HepG2 (cell line): ENCODE results near the gene ZNF341. TPM values are rescaled to one million over a fixed set of nuclear protein-coding genes. Genes with fewer than 3 reads are reported as not detected.
A peak's percentile ranks its signal among the peaks of the same experiment; 100 is the strongest.

ENCODE experiments used
- ARHGAP35 ChIP-seq: sonication (generic); formaldehyde crosslinking; IDR thresholded peaks from 2 replicates; pipeline ENCODE4 v1.9.0; 2022; ENCODE audit warnings: mild to moderate bottlenecking, inconsistent platforms, moderate library complexity, missing genetic modification reagents, borderline replicate concordance
- DNMT1 ChIP-seq: sonication (generic); formaldehyde crosslinking; IDR thresholded peaks from 2 replicates; pipeline ENCODE4 v1.5.1; 2020; ENCODE audit warnings: mild to moderate bottlenecking, missing genetic modification reagents
- HDAC1 ChIP-seq: sonication (generic); formaldehyde crosslinking; IDR thresholded peaks from 2 replicates; pipeline ENCODE4 v1.5.1; 2020; ENCODE audit warnings: mild to moderate bottlenecking, missing genetic modification reagents
- IRF9 ChIP-seq: sonication (generic); formaldehyde crosslinking; IDR thresholded peaks from 2 replicates; pipeline ENCODE4 v1.8.0; 2022; ENCODE audit warnings: missing genetic modification reagents, mild to moderate bottlenecking, borderline replicate concordance
- JUND ChIP-seq: sonication (generic); formaldehyde crosslinking; IDR thresholded peaks from 2 replicates; pipeline ENCODE4 v1.8.0; 2022; ENCODE audit warnings: mild to moderate bottlenecking, missing genetic modification reagents
- MED1 ChIP-seq: sonication (generic); formaldehyde crosslinking; IDR thresholded peaks from 2 replicates; pipeline ENCODE4 v1.4.0; 2020; ENCODE audit warnings: missing genetic modification reagents
- MIER2 ChIP-seq: IDR thresholded peaks from 2 replicates; pipeline ENCODE4 v1.6.1; 2016; ENCODE audit warnings: missing biosample characterization, missing genetic modification reagents
- MYC ChIP-seq: sonication (generic); formaldehyde crosslinking; IDR thresholded peaks from 2 replicates; pipeline ENCODE4 v1.9.0; 2021; ENCODE audit warnings: missing genetic modification reagents, borderline replicate concordance
- NONO ChIP-seq, 2 experiments: fragments of 450-650 bp in 1 of 2; sonication (generic) in 1 of 2; formaldehyde crosslinking in 1 of 2; IDR thresholded peaks in 1 of 2; conservative IDR thresholded peaks in 1 of 2; 2 replicates each; pipeline versions ENCODE4 v1.6.1 to v1.8.0; 2017 to 2022; ENCODE audit warnings: mild to moderate bottlenecking in 1 of 2, missing genetic modification reagents in 1 of 2, moderate library complexity in 1 of 2
- SALL2 ChIP-seq: sonication (generic); formaldehyde crosslinking; IDR thresholded peaks from 2 replicates; pipeline ENCODE4 v1.8.1; 2023; ENCODE audit warnings: mild to moderate bottlenecking, missing genetic modification reagents, inconsistent platforms
- SP1 ChIP-seq, 2 experiments: fragments of 450-650 bp in 1 of 2; sonication (generic) in 1 of 2; formaldehyde crosslinking in 1 of 2; IDR thresholded peaks; 2 replicates each; pipeline versions ENCODE4 v1.4.0 to v1.6.1; 2016 to 2020; ENCODE audit warnings: missing genetic modification reagents in 1 of 2
- SRY ChIP-seq: sonication (generic); formaldehyde crosslinking; IDR thresholded peaks from 2 replicates; pipeline ENCODE4 v1.8.0; 2022; ENCODE audit warnings: mild to moderate bottlenecking, missing genetic modification reagents
- STAG1 ChIP-seq: sonication (generic); formaldehyde crosslinking; IDR thresholded peaks from 2 replicates; pipeline ENCODE4 v1.4.0; 2020; ENCODE audit warnings: missing genetic modification reagents
- ZBTB49 ChIP-seq: sonication (generic); formaldehyde crosslinking; IDR thresholded peaks from 2 replicates; pipeline ENCODE4 v1.4.0; 2020; ENCODE audit warnings: missing genetic modification reagents, borderline replicate concordance
- ZFY ChIP-seq: sonication (generic); formaldehyde crosslinking; IDR thresholded peaks from 2 replicates; pipeline ENCODE4 v1.4.0; 2020; ENCODE audit warnings: missing genetic modification reagents
- ZIK1 ChIP-seq: sonication (generic); formaldehyde crosslinking; IDR thresholded peaks from 2 replicates; pipeline ENCODE4 v1.5.0; 2020; ENCODE audit warnings: mild to moderate bottlenecking, low read depth, missing genetic modification reagents, borderline replicate concordance
- ZNF280B ChIP-seq: sonication (generic); formaldehyde crosslinking; IDR thresholded peaks from 2 replicates; pipeline ENCODE4 v1.5.0; 2020; ENCODE audit warnings: missing genetic modification reagents, mild to moderate bottlenecking, borderline replicate concordance
- ZNF460 ChIP-seq: sonication (generic); formaldehyde crosslinking; IDR thresholded peaks from 2 replicates; pipeline ENCODE4 v1.5.1; 2020; ENCODE audit warnings: missing genetic modification reagents, mild to moderate bottlenecking, borderline replicate concordance
- ZNF891 ChIP-seq: sonication (generic); formaldehyde crosslinking; IDR thresholded peaks from 2 replicates; pipeline ENCODE4 v1.5.0; 2020; ENCODE audit warnings: mild to moderate bottlenecking, missing genetic modification reagents
- ZXDC ChIP-seq: sonication (generic); formaldehyde crosslinking; IDR thresholded peaks from 2 replicates; pipeline ENCODE4 v1.5.0; 2020; ENCODE audit warnings: mild to moderate bottlenecking, missing genetic modification reagents
- polyA plus RNA-seq, 8 experiments: library from polyadenylated mRNA; depleted of rRNA in 3 of 8; stranded (reverse) in 7 of 8; unstranded in 1 of 8; fragments of >200 nt; fragmentation: Illumina TruSeq in 4 of 8; extraction: Trizol in 4 of 8; gene quantifications; 2 replicates each; pipeline versions ENCODE4 v1.2.1 to v1.2.3, GENCODE V29; 2011 to 2016; ENCODE audit warnings: low read depth in 4 of 8, missing spikeins in 1 of 8, mixed read lengths in 1 of 8; ENCODE audit not compliant: insufficient read depth in 1 of 8
- total RNA-seq, 5 experiments: library from RNA; depleted of rRNA; stranded (reverse); fragments of >200 nt; fragmentation: Illumina TruSeq; extraction: Trizol; gene quantifications; 2 replicates each; pipeline ENCODE4 v1.2.3, GENCODE V29; 2016; ENCODE audit warnings: low read depth in 1 of 5

The ZNF341 gene
- total and polyA plus RNA-seq, 2 of the 13 experiments (the other 11 are each of a cell fraction or from before 2014, with no cell fraction given): 1.1 to 2.2 TPM

DNA sequence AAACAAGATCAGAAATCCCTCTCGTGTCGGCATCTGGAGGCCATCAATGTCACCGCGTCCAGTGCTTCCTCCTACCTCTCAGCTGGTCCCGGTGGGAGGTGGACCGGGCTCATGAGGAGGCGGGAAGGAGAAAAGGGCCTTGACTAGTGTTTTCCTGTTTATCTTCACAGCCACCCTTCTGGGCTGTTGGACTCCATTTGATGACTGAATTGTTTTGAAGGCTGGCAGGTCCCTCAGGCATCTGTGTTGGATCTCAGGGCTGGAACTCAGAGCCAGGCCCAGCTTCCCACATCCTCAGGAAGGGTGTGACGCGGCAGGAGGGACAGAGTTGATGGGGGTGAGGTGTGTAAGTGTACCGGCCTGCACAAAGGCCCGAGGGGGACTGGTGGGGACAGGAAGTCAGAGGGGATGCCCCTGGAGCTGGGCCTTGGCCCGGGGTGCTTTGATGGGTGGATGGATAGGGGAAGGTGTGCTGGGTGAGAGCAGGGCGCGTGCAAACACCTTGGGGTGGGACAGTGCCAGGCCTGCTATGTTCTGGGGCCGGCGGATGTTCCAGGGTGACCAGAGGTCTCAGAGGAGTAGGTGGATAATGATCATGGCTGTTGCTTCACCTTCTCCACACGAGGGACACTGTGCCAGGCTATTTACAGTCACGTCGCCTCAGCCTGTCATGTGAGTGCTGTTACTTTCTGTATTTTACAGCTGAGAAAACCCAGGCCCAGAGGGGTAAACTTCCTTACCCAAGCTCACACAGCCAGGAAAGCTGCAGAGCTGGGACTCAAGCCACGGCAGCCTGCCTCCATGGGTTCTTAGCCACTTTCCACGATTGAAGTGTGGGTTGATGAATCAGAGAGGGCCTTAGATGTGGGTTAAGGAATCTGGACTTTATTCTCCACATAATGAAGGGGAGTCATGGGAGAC lies 61.5 kb downstream of the ZNF341 start (continued):
- TF ChIP-seq ZFY (CRISPR knock-in tag) (peak; percentile 35; the same call in 1 of the 2 replicates), SRY (CRISPR knock-in tag) (no peak), NONO (IDR thresholded peaks at IDR 0.05) (no peak), NONO (CRISPR knock-in tag; conservative IDR thresholded peaks at IDR 0.05) (no peak), ZNF280B (0 out of 2 replicates have a peak, but pooled peaks have one; percentile 43), ARHGAP35 (CRISPR knock-in tag) (peak; percentile 73; the same call in 1 of the 2 replicates), SALL2 (CRISPR knock-in tag) (no peak; the same call in 1 of the 2 replicates), ZIK1 (CRISPR knock-in tag) (0 out of 2 replicates have a peak, but pooled peaks have one; percentile 46), STAG1 (CRISPR knock-in tag) (0 out of 2 replicates have a peak, but pooled peaks have one; percentile 19), HDAC1 (CRISPR knock-in tag) (peak; percentile 55; the same call in 1 of the 2 replicates), MYC (CRISPR knock-in tag) (peak; percentile 16; the same call in 1 of the 2 replicates), ZNF891 (CRISPR knock-in tag) (peak; percentile 62; the same call in 1 of the 2 replicates), ZBTB49 (CRISPR knock-in tag) (no peak), MED1 (CRISPR knock-in tag) (0 out of 2 replicates have a peak, but pooled peaks have one; percentile 14), SP1 (IDR thresholded peaks at IDR 0.05) (no peak), SP1 (CRISPR knock-in tag; IDR thresholded peaks at IDR 0.05) (no peak), ZNF460 (peak; percentile 11; the same call in 1 of the 2 replicates), ZXDC (CRISPR knock-in tag) (no peak), DNMT1 (CRISPR knock-in tag) (no peak), JUND (CRISPR knock-in tag) (0 out of 2 replicates have a peak, but pooled peaks have one; percentile 13), IRF9 (CRISPR knock-in tag) (peak; percentile 46; the same call in 1 of the 2 replicates), MIER2 (CRISPR knock-in tag) (no peak)
